Stromal cell of bone marrow (primary cell): ENCODE measurements around the gene PTPN1.

ENCODE experiments used
- DNase-seq: peaks from one replicate; pipeline ENCODE4 v3.0.0-alpha.2; 2012; ENCODE audit warnings: low read depth

The PTPN1 gene

DNA sequence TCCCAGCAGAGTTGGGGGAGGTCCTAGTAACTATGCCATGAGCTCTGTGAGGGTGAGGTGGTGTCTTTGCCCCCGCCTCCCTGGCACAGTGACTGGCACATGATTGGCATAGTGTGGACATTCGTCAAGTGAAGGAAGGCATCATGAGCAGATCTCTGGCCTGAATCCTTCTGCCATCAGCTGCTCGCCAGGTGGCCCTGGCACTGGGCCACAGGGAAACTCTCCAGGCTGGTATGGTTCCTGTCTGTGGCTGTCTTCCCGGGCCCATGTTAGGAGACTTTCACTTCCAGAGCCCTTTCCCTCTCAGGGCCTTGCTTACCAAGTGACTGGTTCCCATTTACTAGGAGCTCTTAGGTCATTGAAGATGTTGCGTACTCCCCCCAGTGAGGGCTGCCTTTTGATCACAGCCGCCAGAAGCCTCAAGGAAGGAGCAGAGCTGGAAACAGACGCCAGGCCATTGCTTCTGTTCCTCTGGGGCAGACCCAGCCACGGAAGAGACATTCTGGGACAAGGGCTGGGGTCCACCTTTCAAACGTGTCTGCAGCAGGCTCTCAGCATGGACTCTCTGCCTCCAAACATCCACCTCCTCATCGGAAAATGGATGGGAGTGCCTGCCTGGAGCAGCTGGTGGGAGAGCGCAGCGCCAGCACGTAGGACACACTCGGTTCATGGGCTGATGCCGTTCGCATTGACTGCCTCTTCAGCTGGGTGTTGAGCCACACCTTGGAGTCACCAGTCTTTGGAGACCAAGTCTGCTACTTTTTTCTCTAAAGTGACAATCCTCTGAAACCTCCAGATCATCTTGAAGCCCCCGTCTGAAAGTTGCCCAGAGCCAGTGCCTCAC lies 67.2 kb downstream of the PTPN1 start:
- no peak for DNase-seq

DNA sequence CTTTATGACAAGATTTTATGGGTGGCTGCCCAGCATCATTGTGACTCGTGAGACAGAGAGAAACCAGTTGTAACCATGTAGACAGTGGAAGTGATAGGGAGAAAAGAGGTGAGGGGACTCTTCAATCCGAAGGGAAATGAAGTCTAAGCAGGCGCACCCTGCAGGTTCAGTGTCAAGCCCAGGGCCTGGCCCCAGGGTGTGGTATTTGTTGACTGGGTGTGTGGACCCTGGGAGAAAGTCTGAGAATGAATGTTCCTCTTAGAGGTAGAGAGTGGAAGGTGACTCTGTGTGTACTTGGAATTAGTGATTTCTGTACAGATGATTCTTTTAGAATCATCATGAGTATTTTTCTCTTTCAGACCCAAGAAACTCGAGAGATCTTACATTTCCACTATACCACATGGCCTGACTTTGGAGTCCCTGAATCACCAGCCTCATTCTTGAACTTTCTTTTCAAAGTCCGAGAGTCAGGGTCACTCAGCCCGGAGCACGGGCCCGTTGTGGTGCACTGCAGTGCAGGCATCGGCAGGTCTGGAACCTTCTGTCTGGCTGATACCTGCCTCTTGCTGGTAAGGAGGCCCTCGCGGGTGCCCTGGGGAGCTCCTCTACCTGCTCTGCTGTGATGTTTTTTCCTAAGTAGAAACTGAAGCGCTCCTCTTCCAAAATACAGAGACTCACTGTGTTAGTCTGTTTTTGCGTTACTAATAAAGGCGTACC lies 68.0 kb downstream of the PTPN1 start:
- no peak for DNase-seq

- no peak for DNase-seq
Observed at GRCh38 chr20:50578778-50579165, 68.6 kb downstream of the PTPN1 start.

DNA sequence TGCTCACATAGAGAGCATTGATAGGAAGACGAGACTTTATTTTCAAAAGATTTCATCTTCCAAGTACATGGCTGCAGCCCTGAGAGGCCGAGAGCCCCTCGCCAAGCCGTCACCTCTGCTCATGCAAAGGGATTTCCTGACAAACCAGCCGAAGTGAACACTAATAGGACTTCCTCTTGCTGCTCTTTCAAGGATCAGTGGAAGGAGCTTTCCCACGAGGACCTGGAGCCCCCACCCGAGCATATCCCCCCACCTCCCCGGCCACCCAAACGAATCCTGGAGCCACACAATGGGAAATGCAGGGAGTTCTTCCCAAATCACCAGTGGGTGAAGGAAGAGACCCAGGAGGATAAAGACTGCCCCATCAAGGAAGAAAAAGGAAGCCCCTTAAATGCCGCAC lies 69.3 kb downstream of the PTPN1 start:
- no peak for DNase-seq

- DNase-seq = no peak
Observed at GRCh38 chr20:50580016-50580747, 70.0 kb downstream of the PTPN1 start.

GRCh38 chr20:50580842-50581544 lies 70.8 kb downstream of the PTPN1 start:
- DNase-seq = no peak

GRCh38 chr20:50582092-50582491 lies 71.9 kb downstream of the PTPN1 start:
- no peak for DNase-seq

DNA sequence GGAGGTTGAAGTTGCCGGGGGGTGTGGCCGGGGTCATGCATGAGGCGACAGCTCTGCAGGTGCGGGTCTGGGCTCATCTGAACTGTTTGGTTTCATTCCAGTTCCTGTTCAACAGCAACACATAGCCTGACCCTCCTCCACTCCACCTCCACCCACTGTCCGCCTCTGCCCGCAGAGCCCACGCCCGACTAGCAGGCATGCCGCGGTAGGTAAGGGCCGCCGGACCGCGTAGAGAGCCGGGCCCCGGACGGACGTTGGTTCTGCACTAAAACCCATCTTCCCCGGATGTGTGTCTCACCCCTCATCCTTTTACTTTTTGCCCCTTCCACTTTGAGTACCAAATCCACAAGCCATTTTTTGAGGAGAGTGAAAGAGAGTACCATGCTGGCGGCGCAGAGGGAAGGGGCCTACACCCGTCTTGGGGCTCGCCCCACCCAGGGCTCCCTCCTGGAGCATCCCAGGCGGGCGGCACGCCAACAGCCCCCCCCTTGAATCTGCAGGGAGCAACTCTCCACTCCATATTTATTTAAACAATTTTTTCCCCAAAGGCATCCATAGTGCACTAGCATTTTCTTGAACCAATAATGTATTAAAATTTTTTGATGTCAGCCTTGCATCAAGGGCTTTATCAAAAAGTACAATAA lies 72.5 kb downstream of the PTPN1 start:
- no peak for DNase-seq

GRCh38 chr20:50583442-50584150 lies 73.4 kb downstream of the PTPN1 start:
- DNase-seq = no peak

GRCh38 chr20:50584687-50585086 lies 74.5 kb downstream of the PTPN1 start:
- DNase-seq = peak; percentile 25

- DNase-seq = no peak
Observed at GRCh38 chr20:50585214-50585613, 75.0 kb downstream of the PTPN1 start.

DNA sequence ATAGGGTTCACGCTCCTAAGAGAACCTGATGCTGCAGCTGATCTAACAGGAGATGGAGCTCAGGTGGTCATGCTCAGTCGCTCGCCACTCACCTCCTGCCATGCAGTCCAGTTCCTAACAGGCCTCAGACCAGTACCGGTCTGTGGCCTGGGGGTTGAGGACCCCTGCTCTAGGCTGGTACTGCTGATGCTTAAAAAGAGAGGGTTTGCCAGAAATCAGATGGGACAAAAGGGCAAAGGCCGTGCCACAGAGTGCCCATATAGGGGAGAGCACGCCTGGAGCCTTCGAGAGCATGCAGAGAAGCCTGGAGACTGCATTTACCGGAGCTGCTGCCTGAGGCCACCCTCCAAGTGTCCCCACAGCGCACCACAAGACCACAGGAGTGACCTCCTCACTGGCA lies 75.5 kb downstream of the PTPN1 start:
- DNase-seq = no peak

DNA sequence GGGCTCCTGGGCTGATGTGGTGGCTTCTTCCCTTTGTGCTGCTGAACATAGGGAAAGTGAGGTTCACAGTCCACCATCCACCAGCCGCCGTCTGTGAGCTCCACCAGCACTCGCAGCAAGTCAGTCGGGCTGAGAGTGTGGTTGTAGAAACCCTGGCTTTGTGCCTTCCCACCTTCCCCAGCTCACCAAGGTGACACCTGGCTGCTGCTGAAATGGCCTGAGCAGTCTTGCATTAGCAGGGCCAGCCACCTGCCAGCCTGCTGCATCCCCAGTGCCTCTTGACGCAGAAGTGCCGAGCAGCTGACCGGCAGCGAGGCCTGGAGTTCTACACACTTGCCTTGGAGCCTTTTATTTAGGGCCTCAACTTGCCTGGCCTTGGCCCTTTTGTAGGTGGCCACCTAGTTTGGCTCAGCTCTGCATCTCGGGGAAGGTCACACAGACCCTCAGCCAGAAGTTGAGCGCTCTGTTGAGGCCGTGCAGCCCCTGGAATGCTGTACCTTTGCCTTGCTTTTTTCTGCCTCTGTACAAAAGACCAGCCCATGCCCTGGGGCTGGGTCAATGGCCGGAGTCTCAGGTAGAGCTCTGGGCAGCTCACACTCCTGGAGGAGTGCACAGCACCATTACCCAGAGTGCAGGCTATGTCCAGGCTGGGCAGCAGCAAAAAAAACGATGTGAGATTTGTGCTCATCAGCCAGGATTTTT lies 76.5 kb downstream of the PTPN1 start:
- no peak for DNase-seq

DNA sequence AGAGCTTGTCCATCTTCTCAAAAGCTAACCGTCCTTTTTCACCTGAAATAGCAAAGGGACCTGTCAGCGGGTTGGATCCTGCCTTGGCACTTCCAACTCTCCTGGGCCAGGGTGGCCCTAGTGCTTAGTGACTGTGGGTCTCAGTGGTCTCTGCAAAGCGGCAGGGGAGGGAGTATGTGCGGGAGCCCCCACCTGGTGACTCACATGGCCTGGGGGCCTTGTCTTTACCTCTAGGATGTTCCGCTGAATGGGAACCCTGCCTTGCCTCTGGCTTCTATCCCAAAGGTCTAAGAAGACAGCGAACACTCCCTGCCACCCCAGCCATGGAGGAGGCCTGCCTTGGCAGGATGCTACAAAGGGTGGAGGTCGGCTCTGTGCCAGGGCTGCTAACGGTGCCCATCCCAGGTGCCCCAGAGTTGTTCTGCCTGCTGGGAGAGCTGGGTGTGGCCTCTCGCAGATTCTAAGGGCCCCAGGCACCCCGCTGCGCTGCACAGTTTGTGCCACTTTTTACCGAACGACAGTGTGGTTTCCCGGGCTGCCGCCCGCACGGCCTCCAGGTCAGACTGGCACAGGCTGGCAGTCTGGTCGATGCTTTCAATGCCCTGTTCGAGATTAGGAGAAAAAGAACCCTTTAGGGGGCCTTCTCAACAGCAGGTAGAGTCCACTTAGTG lies 77.2 kb downstream of the PTPN1 start:
- DNase-seq = no peak

- DNase-seq = no peak
Observed at GRCh38 chr20:50588034-50588736, 78.0 kb downstream of the PTPN1 start.

- no peak for DNase-seq
Observed at GRCh38 chr20:50589548-50590347, 79.6 kb downstream of the PTPN1 start.

- no peak for DNase-seq
Observed at GRCh38 chr20:50590348-50590664, 80.1 kb downstream of the PTPN1 start.

- DNase-seq = no peak
Observed at GRCh38 chr20:50591233-50591852, 81.2 kb downstream of the PTPN1 start.
